SU-DHL-6 (cell line): ENCODE results near the gene MAST2.

Source experiments
- EZH2phosphoT487 ChIP-seq: fragments of 200-600 bp; sonication (generic), shearing (Covaris generic); conservative IDR thresholded peaks from 2 replicates; pipeline ENCODE4 v1.6.1; 2018; ENCODE audit warnings: mild to moderate bottlenecking, antibody characterized with exemption, low read length, moderate library complexity, mixed read lengths
- TF ChIP-seq, protein P1 (sequence below): fragments of 200-600 bp; sonication (generic); IDR thresholded peaks from one replicate; pipeline ENCODE4 v1.5.1; 2017; ENCODE audit warnings: antibody characterized with exemption, mild to moderate bottlenecking, low read length, moderate library complexity; ENCODE audit not compliant: insufficient read depth, poor library complexity, severe bottlenecking

DNA sequence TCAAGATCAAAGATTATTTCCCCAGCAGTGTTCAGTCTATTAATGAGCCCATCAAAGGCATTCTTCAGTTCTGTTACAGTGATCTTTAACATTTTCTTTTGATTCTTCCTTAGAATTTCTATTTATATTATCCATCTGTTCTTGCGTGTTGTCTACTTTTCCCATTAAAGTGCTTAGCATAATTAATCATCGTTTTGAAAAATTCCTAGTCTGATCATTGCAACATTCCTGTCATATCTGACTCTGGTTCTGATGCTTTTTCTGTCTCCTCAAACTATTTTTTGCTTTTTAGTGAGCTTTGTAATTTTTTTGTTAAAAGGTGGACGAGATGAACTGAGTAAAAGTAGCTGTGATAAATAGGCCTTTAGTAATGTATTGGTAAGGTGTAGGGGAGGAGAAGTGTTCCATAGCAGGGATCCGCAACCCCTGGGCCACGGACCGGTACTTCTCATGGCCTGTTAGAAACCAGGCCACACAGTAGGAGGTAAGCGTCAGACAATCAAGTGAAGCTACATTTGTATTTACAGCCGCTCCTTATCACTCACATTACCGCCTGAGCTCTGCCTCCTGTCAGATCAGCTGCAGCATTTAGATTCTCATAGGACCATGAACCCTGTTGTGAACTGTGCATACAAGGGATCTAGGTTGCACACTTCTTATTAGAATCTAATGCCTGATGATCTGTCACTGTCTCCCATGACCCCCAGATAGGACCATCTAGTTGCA, 165.7 kb downstream of the MAST2 start:
- TF ChIP-seq, protein P1, sequence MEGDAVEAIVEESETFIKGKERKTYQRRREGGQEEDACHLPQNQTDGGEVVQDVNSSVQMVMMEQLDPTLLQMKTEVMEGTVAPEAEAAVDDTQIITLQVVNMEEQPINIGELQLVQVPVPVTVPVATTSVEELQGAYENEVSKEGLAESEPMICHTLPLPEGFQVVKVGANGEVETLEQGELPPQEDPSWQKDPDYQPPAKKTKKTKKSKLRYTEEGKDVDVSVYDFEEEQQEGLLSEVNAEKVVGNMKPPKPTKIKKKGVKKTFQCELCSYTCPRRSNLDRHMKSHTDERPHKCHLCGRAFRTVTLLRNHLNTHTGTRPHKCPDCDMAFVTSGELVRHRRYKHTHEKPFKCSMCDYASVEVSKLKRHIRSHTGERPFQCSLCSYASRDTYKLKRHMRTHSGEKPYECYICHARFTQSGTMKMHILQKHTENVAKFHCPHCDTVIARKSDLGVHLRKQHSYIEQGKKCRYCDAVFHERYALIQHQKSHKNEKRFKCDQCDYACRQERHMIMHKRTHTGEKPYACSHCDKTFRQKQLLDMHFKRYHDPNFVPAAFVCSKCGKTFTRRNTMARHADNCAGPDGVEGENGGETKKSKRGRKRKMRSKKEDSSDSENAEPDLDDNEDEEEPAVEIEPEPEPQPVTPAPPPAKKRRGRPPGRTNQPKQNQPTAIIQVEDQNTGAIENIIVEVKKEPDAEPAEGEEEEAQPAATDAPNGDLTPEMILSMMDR = no peak
- no peak for TF ChIP-seq EZH2phosphoT487
